Stomach (tissue), 4 donors: ENCODE results near the gene HAX1.

Experiments
- EP300 ChIP-seq: sonication (generic); formaldehyde crosslinking; IDR thresholded peaks from one replicate; pipeline ENCODE4 v1.6.1; 2017; ENCODE audit warnings: antibody characterized with exemption
- POLR2A ChIP-seq, 4 donors: fragments of 450-650 bp; IDR thresholded peaks; one replicate each; pipeline ENCODE4 v1.6.1; 2016; ENCODE audit warnings: antibody characterized with exemption in 4 of 4, control low read depth in 2 of 4, mild to moderate bottlenecking in 1 of 4, moderate library complexity in 1 of 4
- POLR2AphosphoS5 ChIP-seq, 3 donors: sonication (generic); formaldehyde crosslinking; IDR thresholded peaks; one replicate each; pipeline ENCODE4 v1.6.1; 2016; ENCODE audit warnings: antibody characterized with exemption in 3 of 3
- TF ChIP-seq, protein P1 (sequence below), 7 experiments: fragments of 450-650 bp in 4 of 7; fragments of 200-600 bp in 3 of 7; sonication (generic) in 3 of 7; IDR thresholded peaks; one replicate each; pipeline ENCODE4 v1.5.1; 2016 to 2019; ENCODE audit warnings: antibody characterized with exemption in 7 of 7, control low read depth in 2 of 7, mild to moderate bottlenecking in 1 of 7

- TF ChIP-seq, protein P1, sequence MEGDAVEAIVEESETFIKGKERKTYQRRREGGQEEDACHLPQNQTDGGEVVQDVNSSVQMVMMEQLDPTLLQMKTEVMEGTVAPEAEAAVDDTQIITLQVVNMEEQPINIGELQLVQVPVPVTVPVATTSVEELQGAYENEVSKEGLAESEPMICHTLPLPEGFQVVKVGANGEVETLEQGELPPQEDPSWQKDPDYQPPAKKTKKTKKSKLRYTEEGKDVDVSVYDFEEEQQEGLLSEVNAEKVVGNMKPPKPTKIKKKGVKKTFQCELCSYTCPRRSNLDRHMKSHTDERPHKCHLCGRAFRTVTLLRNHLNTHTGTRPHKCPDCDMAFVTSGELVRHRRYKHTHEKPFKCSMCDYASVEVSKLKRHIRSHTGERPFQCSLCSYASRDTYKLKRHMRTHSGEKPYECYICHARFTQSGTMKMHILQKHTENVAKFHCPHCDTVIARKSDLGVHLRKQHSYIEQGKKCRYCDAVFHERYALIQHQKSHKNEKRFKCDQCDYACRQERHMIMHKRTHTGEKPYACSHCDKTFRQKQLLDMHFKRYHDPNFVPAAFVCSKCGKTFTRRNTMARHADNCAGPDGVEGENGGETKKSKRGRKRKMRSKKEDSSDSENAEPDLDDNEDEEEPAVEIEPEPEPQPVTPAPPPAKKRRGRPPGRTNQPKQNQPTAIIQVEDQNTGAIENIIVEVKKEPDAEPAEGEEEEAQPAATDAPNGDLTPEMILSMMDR (IDR thresholded peaks at IDR 0.05) = no peak
- TF ChIP-seq EP300 = no peak
- TF ChIP-seq POLR2A (IDR thresholded peaks at IDR 0.05) = no peak
- TF ChIP-seq POLR2AphosphoS5 (IDR thresholded peaks at IDR 0.05) = no peak
Observed at GRCh38 chr1:154290921-154291320, 18.5 kb downstream of the HAX1 start.
